H9 (cell line): ENCODE results near the gene ATAD3C. TPM values are rescaled to one million over a fixed set of nuclear protein-coding genes. Genes with fewer than 3 reads are reported as not detected.
"Not testable (repeated sequence)": the region's sequence is repeated elsewhere in the genome, so short reads cannot be mapped to it uniquely, and the experiment has no call there.

Source experiments
- DNase-seq: peaks from one replicate; pipeline ENCODE4 v3.0.0-alpha.2; 2017
- H2AFZ ChIP-seq: one replicate; pipeline ENCODE4 v1.6.1; 2013; ENCODE audit warnings: mild to moderate bottlenecking, low read length, control low read depth, moderate library complexity
- H2AK5ac ChIP-seq: 2 replicates; pipeline ENCODE4 v1.6.1; 2013; ENCODE audit warnings: low read length, control low read depth, mixed read lengths; ENCODE audit not compliant: insufficient read length
- H2BK120ac ChIP-seq: one replicate; pipeline ENCODE4 v1.6.1; 2013; ENCODE audit warnings: low read depth, mild to moderate bottlenecking, low read length, control low read depth, inconsistent platforms; ENCODE audit not compliant: poor library complexity, severe bottlenecking
- H2BK12ac ChIP-seq: 2 replicates; pipeline ENCODE4 v1.6.1; 2013; ENCODE audit warnings: low read length, control low read depth, mixed read lengths, low read depth; ENCODE audit not compliant: insufficient read length
- H2BK15ac ChIP-seq: 2 replicates; pipeline ENCODE4 v1.6.1; 2013; ENCODE audit warnings: low read depth, low read length, control low read depth
- H2BK20ac ChIP-seq: one replicate; pipeline ENCODE4 v1.6.1; 2013; ENCODE audit warnings: low read depth, mild to moderate bottlenecking, low read length, control low read depth, inconsistent platforms; ENCODE audit not compliant: poor library complexity, severe bottlenecking
- H2BK5ac ChIP-seq: 2 replicates; pipeline ENCODE4 v1.6.1; 2013; ENCODE audit warnings: low read length, control low read depth, mixed read lengths; ENCODE audit not compliant: insufficient read length
- H3K14ac ChIP-seq: 2 replicates; pipeline ENCODE4 v1.6.1; 2013; ENCODE audit warnings: low read length, control low read depth; ENCODE audit not compliant: insufficient read depth
- H3K18ac ChIP-seq: 2 replicates; pipeline ENCODE4 v1.6.1; 2013; ENCODE audit warnings: low read depth, mild to moderate bottlenecking, mixed read lengths, low read length, control low read depth; ENCODE audit not compliant: insufficient read length
- H3K23ac ChIP-seq: 2 replicates; pipeline ENCODE4 v1.6.1; 2013; ENCODE audit warnings: low read length, control low read depth, mixed read lengths, low read depth; ENCODE audit not compliant: insufficient read length
- H3K23me2 ChIP-seq: 2 replicates; pipeline ENCODE4 v1.6.1; 2013; ENCODE audit warnings: low read depth, mild to moderate bottlenecking, mixed read lengths, low read length, control low read depth; ENCODE audit not compliant: insufficient read length, poor library complexity, severe bottlenecking
- H3K27ac ChIP-seq: 2 replicates; pipeline ENCODE4 v1.5.1; 2013; ENCODE audit warnings: low read length, control low read depth, mixed read lengths, low read depth; ENCODE audit not compliant: insufficient read length
- H3K27me3 ChIP-seq: 2 replicates; pipeline ENCODE4 v1.6.1; 2013; ENCODE audit warnings: low read length, control low read depth, inconsistent platforms; ENCODE audit not compliant: insufficient read depth
- H3K4ac ChIP-seq: 2 replicates; pipeline ENCODE4 v1.6.1; 2013; ENCODE audit warnings: low read depth, mild to moderate bottlenecking, control low read depth, inconsistent platforms, low read length, moderate library complexity
- H3K4me1 ChIP-seq: 2 replicates; pipeline ENCODE4 v1.6.1; 2013; ENCODE audit warnings: low read length, control low read depth, inconsistent platforms; ENCODE audit not compliant: insufficient read depth
- H3K4me2 ChIP-seq: 2 replicates; pipeline ENCODE4 v1.6.1; 2013; ENCODE audit warnings: low read length, control low read depth, mixed read lengths; ENCODE audit not compliant: insufficient read length, insufficient read depth
- H3K56ac ChIP-seq: 2 replicates; pipeline ENCODE4 v1.6.1; 2013; ENCODE audit warnings: low read depth, mild to moderate bottlenecking, mixed read lengths, low read length, control low read depth; ENCODE audit not compliant: insufficient read length
- H3K79me1 ChIP-seq: 2 replicates; pipeline ENCODE4 v1.6.1; 2013; ENCODE audit warnings: low read depth, mild to moderate bottlenecking, moderate library complexity, low read length, control low read depth, inconsistent platforms; ENCODE audit not compliant: insufficient read depth, poor library complexity, severe bottlenecking
- H3K79me2 ChIP-seq: 2 replicates; pipeline ENCODE4 v1.6.1; 2013; ENCODE audit warnings: low read length, control low read depth, inconsistent platforms; ENCODE audit not compliant: insufficient read depth
- H3K9ac ChIP-seq: 2 replicates; pipeline ENCODE4 v1.6.1; 2013; ENCODE audit warnings: low read length, control low read depth, mixed read lengths; ENCODE audit not compliant: insufficient read length; ENCODE audit errors: extremely low read depth
- H3K9me3 ChIP-seq: one replicate; pipeline ENCODE4 v1.6.1; 2013; ENCODE audit warnings: low read depth, low read length, inconsistent platforms; ENCODE audit not compliant: control insufficient read depth
- H3T11ph ChIP-seq: one replicate; pipeline ENCODE4 v1.6.1; 2013; ENCODE audit warnings: mild to moderate bottlenecking, low read length, control low read depth, inconsistent platforms
- H4K20me1 ChIP-seq: one replicate; pipeline ENCODE4 v1.6.1; 2013; ENCODE audit not compliant: control insufficient read depth, insufficient read length, insufficient read depth
- H4K5ac ChIP-seq: 2 replicates; pipeline ENCODE4 v1.6.1; 2013; ENCODE audit warnings: low read depth, mild to moderate bottlenecking, mixed read lengths, low read length, control low read depth; ENCODE audit not compliant: insufficient read length
- H4K8ac ChIP-seq: replicated peaks from 2 replicates; pipeline ENCODE4 v1.6.1; 2013; ENCODE audit warnings: low read length, control low read depth, mixed read lengths, low read depth; ENCODE audit not compliant: insufficient read length
- H4K91ac ChIP-seq: 2 replicates; pipeline ENCODE4 v1.6.1; 2013; ENCODE audit warnings: low read depth, mild to moderate bottlenecking, moderate library complexity, mixed read lengths, low read length, control low read depth; ENCODE audit not compliant: insufficient read length
- H3K27ac Mint-ChIP-seq, 3 experiments: 2 replicates in 2 of 3; 3 replicates in 1 of 3; pipeline ENCODE4 v1.8.0; 2020 to 2021; ENCODE audit warnings: mixed read lengths in 3 of 3, mild to moderate bottlenecking in 1 of 3, moderate library complexity in 1 of 3
- H3K27me3 Mint-ChIP-seq: 2 replicates; pipeline ENCODE4 v1.8.0; 2021; ENCODE audit warnings: low read depth, mild to moderate bottlenecking, moderate library complexity, mixed read lengths
- H3K36me3 Mint-ChIP-seq, 3 experiments: 2 replicates in 2 of 3; 3 replicates in 1 of 3; pipeline ENCODE4 v1.8.0; 2020 to 2021; ENCODE audit warnings: low read depth in 3 of 3, mixed read lengths in 3 of 3; ENCODE audit not compliant: insufficient read depth in 1 of 3
- H3K4me1 Mint-ChIP-seq, 2 experiments: 2 replicates each; pipeline ENCODE4 v1.8.0; 2020; ENCODE audit warnings: mixed read lengths in 2 of 2
- H3K4me3 Mint-ChIP-seq, 2 experiments: 2 replicates in 1 of 2; 3 replicates in 1 of 2; pipeline ENCODE4 v1.8.0; 2020 to 2021; ENCODE audit warnings: mild to moderate bottlenecking in 2 of 2, mixed read lengths in 2 of 2, moderate library complexity in 1 of 2
- H3K9me3 Mint-ChIP-seq, 2 experiments: 2 replicates in 1 of 2; 3 replicates in 1 of 2; pipeline ENCODE4 v1.8.0; 2020; ENCODE audit warnings: mild to moderate bottlenecking in 2 of 2, mixed read lengths in 2 of 2, moderate library complexity in 1 of 2
- WGBS: extraction: QIAGEN DNeasy Blood & Tissue Kit; methylation state at CpG from one replicate; pipeline ENCODE4 v1.1.7; 2013; ENCODE audit warnings: missing lambda C conversion rate, low lambda C conversion rate, mixed read lengths; ENCODE audit not compliant: insufficient read length; ENCODE audit errors: extremely low coverage; 5-methylcytosine and 5-hydroxymethylcytosine counted together
- total RNA-seq: library from RNA; stranded (reverse); gene quantifications from 2 replicates; pipeline ENCODE4 v1.2.1, GENCODE V29; 2021

The ATAD3C gene
- total RNA-seq, 1 experiment from 2014 or later: 7.7 TPM

DNA sequence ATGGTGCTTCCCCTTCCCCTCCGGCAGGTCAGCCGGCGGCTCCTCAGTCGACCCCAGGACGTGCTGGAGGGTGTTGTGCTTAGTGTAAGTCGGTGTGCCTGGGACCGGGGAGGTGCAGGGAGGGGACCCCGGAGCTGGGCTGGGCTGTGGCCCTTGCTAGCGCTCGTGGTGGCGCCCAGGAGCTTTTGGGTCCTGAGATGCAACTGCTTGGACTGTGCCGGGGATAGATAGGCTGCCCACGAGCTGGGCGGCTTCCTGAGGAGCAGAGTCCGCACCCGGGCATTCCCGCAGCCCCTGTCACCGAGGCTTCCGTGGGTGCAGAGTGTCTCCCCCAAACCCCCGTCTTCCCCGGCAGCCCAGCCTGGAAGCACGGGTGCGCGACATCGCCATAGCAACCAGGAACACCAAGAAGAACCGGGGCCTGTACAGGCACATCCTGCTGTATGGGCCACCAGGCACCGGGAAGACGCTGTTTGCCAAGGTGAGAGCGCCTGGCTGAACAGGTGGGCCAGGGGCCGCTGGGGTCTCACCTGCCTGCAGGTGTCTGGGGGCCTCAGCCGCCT is 36.3 kb downstream of the ATAD3C start:
- not testable (repeated sequence) for H3K4me2 ChIP-seq, H3K4ac ChIP-seq, H3T11ph ChIP-seq, H2BK12ac ChIP-seq, H2BK120ac ChIP-seq, DNase-seq, H4K5ac ChIP-seq, H3K14ac ChIP-seq, H3K9ac ChIP-seq, H3K27ac ChIP-seq, H3K79me2 ChIP-seq, H3K56ac ChIP-seq, H3K79me1 ChIP-seq, H4K91ac ChIP-seq, H3K9me3 Mint-ChIP-seq, H2AFZ ChIP-seq, H3K4me3 Mint-ChIP-seq, H2AK5ac ChIP-seq, H3K4me1 ChIP-seq, H3K9me3 ChIP-seq, H2BK5ac ChIP-seq, H3K4me1 Mint-ChIP-seq, H3K23ac ChIP-seq, H3K27me3 Mint-ChIP-seq, H2BK20ac ChIP-seq, H2BK15ac ChIP-seq, H3K27ac Mint-ChIP-seq, H3K23me2 ChIP-seq, H3K18ac ChIP-seq, H3K27me3 ChIP-seq, H4K8ac ChIP-seq, H4K20me1 ChIP-seq
- peaks cover 32 to 67% (median 53%) of the 10 kb centered on the region in 3 experiments; a peak in 6 of 7 replicates for H3K36me3 Mint-ChIP-seq
- WGBS: no CpG with 5 or more reads among the region's 31 CpGs
